ENCODE data around the gene GTF2B.
"Not testable (repeated sequence)": the region's sequence is repeated elsewhere in the genome, so short reads cannot be mapped to it uniquely, and the experiment has no call there.

GTF2B gene, protein sequence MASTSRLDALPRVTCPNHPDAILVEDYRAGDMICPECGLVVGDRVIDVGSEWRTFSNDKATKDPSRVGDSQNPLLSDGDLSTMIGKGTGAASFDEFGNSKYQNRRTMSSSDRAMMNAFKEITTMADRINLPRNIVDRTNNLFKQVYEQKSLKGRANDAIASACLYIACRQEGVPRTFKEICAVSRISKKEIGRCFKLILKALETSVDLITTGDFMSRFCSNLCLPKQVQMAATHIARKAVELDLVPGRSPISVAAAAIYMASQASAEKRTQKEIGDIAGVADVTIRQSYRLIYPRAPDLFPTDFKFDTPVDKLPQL

DNA sequence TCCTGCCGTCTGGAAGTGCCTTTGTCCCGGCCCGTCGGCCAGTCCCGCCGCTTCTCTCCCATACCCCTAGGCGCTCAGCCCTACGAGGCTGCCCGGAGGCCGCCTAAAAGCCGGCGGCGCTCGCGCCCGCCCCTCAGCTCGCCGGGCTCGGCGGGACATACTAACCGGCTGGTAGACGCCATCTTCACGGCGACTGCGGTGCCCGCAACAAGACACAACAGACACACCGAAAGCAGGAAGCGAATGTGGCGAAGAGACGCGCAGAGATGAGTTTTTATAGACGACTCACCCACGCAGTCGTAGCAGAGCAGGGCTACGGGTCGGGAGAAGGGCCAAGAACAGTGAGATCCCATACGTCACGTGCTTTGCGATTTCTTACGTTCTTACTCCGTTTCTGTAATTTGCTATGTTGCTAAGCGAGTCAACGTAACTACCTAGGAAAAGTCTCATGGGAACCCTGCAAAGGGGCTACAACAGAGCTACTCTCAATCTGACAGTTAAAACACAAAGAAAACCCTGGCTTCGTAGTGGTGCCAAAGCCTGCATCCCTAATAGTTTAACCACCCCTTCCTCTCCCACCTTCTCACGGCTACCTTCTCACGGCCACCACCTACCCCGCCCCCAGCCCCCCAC is at the start of gene GTF2B:
Gene GTF2B (minus strand): TSS at position 250 of the 633 bp plus-strand sequence. CDS start 68 bp downstream, at position 182.
- DNase-seq, result peak; percentile 92

DNA sequence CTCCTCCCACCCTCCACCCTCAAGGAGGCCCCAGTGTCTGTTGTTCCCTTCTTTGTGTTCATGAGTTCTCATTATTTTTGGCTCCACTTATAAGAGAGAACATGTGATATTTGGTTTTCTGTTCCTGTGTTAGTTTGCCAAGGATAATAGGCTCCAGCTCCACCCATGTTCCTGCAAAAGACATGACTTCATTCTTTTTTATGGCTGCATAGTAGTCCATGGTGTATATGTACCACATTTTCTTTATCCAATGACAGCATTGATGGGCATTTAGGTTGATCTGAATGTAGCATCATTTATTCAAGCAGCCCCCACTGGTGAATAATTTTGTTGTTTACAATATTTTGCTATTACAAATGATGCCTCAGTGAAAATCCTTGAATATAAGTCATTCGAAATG is 47.2 kb upstream of the GTF2B start:
- not testable (repeated sequence) for DNase-seq

DNA sequence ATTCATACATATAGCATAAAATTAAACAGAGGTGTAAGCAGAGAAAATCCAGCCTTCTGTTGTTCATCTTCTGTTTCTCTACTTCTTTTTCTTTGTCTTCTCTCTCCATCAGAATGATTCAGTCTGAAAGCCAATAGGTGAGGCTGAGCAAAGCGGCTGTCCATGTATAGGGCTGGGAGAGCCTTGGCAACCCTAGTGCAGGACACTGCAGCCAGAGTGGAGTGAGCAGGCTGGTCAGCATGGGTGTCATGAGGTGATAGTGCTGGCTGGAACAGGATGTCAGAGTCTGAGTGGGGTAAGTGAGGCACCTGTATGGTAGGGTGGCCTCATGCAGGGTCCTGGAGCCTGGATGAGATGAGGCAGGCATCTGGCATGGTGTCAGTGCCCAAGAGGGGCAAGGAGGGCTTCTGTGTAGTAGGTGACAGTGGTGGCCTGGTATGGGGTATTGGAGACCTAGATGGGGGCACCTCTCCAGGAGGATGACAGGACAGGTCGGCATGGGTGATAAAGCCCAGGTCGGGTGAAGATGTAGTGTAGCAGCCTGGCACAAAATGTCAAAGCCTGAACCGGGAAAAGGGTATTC is 45.5 kb upstream of the GTF2B start:
- DNase-seq, result no peak

DNA sequence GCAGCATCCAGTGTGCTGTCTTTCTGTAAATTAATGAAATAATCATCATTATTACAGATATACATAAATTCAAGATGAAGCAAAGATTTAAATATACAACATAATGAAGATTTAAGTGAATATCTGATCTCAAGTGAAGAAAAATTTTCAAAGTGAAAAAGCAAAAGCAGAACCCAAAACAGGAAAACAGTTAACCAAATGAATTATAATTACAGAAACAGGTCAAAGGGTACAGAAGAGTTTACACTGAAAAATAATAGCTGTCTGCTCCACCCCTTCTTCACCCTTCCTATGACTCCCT is 44.8 kb upstream of the GTF2B start:
- no peak for DNase-seq

DNA sequence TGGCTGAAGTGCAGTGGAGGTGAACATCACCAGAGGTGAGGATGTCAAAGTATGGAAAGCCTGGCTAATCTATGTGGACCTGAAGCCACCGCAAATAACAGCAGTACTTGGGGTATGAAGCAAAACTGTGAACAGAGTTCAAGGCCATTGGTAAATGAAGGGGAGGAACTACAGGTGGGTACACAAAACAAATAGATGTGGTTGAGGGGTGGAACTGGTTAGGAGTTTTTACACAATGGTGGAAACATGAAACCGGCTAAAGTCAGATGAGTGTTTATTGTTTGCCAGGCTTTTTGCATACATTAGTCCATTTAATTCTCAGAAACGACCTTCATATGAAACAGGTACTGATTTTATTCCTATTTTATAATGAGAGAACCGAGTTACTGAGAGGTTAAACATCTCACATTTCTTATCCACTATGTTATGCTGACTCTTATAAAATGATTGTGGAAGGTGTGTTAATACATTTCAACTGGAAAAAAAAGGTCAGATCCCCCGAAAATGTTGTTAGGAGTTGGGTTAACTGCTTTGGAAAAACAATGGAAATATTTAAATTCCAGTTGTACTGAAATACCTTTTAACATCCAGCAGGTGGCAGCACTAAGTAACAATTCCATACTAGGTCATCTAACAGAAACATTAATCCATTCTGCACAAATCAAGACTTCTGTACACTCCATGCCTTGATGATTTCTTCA is 44.3 kb upstream of the GTF2B start:
- DNase-seq, result no peak

DNA sequence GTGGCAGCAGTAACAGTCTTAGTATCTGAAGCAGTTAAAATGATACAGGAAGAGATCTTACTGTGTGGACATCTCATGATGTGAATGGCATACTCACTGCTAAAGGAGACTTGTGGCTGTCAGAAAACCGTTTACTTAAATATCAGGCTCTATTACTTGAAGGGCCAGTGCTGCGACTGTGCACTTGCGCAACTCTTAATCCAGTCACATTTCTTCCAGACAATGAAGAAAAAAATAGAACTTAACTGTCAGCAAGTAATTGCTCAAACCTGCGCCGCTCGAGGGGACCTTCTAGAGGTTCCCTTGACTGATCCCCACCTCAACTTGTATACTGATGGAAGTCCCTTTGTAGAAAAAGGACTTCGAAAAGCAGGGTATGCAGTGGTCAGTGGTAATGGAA is 38.8 kb upstream of the GTF2B start:
- not testable (repeated sequence) for DNase-seq

DNA sequence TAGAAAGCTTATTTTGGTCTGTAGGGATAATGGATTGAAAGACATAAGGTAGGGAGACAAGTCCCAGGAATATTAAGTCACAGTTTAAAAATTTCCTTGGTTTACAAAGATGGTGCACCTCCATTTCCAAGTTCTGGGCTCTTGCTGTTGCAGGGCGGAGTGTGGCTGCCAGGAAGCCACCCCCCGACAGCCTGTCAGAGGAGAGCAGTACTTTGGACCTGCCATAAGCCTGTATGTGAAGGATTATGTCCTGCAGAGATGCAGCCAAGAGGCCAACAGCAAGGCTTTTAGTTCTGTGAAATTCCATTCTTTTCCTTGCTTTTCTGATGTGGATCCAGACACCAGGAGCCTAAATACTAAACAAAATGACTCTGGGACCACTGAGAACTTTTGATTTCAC is 31.9 kb upstream of the GTF2B start:
- no peak for DNase-seq

DNA sequence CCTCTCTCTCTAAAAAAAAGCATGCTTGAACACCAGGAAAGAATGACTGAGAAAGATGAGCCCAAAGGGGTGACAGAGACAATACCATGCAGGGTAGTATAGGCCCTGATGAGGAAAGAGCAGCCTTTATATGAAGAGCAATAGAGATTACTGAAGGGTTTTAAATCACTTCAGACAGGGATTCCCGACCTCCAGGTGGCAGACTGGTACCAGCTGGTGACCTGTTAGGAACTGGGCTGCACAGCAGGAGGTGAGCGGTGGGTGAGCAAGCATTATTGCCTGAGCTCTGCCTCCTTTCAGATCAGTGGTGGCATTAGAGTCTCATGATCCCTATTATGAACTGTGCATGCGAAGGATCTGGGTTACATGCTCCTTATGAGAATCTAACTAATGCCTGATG is 30.8 kb upstream of the GTF2B start:
- DNase-seq, result no peak

DNA sequence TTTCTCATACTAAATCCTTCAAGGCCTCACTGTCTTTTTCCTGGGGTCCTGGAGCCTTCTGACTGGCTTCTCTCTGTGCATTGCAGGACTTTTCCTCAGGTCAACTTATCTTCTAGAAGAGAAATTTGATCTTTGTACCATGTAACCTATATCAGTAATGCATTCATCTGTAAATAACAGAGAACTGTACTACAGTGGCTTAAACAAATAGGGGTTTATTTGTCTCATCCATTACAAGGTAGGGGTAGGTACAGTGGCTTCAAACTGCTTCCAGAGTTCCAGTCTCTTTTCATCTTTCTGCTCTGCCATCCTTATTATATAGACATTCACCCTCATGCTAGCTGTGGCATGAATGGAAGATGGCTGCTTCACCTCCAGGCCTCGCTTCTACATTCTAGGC is 29.5 kb upstream of the GTF2B start:
- no peak for DNase-seq

DNA sequence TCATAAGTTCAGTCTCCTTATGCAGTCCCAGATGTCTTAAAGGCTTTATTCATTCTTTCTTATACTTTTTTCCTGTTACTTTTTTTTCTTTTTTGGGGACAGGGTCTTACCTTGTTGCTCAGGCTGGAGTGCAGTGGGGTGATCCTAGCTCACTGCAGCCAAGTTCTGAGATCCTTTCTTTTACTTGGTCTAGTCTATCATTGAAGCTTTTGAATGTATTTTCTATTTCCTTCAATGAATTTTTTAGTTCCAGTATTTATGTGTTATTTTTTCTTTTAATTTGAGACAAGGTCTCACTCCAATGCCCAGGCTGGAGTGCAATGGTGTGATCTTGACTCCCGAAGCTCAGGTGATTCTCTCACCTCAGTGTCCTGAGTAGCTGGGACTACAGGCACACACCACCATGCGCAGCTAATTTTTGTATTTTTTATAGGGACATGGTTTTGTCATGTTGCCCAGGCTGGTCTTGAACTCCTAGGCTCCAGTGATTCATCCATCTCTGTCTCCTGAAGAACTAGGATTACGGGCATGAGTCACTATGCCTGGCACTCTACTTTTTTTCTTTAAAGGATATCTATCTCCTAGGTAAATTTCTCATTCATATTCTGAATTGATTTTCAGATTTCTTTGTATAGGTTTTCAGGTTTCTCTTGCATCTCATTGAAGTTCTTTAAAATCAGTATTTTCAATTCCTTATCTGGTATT is 26.1 kb upstream of the GTF2B start:
- DNase-seq, result no peak

DNA sequence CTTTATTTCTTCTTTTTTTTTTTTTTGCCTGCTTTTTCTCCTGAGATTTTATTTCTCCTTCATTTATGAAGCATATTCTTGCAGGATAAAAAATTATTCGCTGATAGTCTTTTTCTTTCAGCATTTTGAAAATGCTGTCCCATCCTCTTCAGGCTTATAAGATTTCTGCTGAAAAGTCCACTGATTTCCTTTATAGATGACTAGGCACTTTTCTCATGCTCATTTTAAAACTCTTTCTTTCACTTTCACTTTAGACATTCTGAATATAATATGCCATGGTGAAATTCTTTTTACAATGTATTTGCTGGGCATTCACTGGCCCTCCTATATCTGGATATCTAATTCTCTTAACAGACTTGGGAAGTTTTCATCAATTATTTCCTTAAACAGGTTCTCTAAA is 25.5 kb upstream of the GTF2B start:
- no peak for DNase-seq

DNA sequence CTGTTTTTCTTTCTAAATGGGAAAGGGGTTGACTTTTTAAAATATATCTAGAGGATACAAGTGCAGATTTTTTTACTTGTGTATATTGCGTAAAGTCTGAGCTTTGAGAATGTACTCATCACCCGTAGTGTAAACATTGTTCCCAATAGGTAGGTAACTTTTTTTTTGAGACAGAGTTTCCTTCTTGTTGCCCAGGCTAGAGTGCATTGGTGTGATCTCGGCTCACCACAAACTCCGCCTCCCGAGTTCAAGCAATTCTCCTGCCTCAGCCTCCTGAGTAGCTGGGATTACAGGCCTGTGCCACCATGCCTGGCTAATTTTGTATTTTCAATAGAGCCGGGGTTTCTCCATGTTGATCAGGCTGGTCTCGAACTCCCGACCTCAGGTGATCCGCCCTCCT is 20.4 kb upstream of the GTF2B start:
- DNase-seq, result not testable (repeated sequence)

DNA sequence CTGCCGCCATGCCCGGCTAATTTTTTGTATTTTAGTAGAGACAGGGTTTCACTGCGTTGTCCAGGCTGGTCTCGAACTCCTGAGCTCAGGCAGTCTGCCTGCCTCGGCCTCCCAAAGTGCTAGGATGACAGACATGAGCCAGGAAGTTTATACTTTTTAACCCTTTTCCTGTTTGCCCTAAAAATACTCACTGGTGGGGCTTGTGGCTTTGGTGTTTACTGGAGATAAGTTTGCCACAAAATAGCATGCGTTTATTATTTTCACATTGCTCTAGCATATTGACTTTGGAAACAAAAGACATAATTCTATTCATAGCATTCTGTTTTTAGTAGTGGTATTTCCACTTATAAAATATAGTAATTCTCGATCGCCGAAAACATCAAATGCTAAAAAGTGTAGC is 19.8 kb upstream of the GTF2B start:
- DNase-seq, result no peak

DNA sequence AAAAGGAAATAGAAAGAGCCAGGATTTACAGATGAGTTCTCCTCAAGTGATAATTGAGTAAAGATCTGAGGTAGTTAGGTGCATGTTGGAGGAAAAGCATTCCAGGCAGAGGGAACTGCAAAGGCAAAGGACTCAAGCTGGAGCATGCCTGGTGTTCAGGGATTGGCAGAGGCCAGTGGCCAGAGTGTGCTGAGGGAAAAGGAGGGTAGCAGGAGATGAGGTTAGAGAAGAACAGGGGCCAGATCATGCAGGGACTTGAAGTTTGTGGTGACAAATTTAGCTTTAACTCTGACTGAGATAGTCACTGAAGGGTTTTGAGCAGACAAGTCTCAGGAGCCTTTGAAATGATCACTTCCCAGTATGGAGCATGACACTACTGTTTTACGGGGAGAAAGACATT is 19.0 kb upstream of the GTF2B start:
- DNase-seq, result no peak

DNA sequence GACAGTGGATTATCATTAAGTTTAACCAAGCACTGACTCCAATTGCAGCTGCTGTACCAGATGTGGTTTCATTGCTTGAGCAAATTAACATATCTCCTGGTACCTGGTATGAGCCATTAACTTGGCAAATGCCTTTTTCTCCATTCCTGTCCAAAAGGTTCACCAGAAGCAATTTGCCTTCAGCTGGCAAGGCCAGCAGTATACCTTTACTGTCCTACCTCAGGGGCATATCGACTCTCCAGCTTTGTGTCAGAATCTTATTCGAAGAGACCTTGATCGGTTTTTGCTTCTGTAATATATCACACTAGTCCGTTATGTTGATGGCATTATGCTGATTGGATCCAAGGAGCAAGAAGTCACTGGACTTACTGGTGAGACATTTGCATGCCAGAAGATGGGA is 9.5 kb upstream of the GTF2B start:
- DNase-seq, result no peak

DNA sequence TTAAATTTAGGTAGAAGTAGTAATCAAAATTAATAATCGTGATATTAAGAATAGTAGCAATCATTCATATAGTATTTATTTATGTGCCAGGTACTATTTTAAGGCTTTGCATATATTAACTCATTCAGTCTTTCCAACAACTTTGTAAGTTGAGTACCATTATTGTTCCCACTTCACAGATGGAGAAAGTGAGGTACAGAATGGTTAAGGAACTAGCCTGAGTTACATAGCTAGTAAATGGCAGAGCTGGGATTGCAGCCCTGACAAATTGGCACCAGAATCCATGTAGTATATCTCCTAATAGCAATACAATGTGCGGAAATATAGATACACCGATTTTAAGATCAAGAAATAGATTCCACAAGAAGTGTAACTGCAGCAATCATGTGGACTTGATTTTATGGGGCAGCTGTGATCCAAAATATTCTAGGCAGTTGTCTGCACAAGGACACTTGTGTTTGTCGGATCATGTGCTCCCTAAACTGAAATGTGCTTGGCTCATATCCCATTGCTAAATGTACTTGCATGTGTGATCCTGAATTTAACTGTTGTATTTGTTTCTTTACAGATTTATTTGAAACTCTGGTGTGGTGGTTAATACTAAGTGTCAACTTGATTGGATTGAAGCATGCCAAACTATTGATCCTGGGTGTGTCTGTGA is 5.8 kb upstream of the GTF2B start:
- DNase-seq, result no peak

DNA sequence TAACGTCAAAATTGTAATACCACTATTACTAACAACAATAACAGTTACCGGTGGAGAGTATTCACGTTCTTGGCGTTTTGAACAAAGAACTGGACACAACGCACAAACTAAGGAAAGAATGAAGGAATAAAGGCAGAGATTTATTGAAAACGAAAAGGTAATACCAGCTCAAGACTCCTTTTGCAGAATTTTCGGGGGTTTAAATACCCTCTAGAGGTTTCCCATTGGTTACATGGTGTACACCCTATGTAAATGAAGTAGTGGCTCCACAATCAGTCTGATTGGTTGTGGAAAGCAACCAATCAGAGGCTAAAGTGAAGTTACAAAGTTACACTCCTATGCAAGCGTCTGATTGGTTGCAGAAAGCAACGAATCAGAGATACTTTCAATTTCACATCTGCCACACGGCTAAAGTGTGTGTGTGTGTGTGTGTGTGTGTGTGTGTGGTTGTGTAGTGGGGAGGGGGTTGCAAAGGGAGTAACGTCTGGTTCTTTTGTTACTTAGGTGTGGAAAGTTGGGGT is 1.1 kb upstream of the GTF2B start:
- no peak for DNase-seq

DNA sequence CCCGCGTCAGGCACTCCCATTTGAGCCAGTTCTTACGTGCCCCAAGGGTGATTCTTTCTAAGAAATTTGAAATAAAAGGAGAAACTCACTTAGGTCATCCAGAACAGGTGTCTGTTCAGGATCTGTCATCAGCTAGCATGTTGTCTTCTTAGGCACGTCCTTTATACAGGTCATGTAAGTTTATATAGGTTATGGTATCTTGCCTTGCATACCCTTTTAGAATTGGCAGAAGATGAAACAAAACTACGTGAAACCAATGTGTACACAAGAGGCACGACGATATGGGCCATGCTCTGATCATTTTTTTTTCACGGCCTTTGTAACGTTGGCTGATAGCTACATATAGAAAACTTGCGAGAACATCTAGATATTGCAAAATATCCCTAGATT is 579 bp upstream of the GTF2B start:
- DNase-seq, result no peak

DNA sequence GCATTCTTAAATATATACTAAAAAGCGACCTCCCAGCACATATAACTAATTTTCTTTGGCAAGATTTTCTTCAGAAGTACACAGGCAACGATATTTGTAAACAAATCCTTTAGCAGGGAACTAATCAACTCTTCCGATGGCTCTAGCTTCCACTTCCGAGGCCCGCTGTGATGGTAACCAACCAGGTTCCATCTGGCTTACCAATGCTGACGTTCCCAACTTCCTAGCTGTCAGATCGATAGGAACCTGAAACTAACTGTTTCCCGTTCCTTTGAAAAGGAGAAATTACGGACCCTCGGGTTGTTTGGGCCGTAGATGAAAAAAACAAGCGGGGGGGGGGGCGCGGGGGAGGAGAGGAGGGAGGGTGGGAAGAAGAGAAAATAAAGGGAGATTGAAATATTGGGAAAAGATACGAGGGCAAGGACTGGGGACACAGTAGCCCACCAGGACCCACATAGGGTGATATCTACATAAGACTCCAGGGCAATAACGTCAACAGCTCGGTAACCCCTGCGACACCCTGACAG is 513 bp downstream of the GTF2B start:
- no peak for DNase-seq

DNA sequence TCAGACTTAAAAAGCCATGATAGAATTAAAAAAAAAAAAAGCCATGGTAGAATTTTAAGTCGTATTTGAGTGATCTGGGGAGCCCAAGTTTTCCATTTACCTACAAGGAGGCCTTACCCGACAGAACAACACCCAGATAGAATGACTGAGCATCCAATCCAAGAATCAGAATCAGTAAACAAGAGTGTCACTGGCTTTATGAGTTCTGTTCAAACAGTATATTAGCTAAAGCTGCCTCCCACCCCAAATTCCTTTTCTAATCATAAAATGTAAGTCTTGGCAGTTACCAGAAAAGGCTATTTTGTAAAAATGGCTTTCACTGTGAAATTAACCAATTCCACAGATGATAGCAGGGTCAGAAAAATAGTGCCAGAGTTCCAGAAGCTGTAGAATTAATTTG is 1.2 kb downstream of the GTF2B start:
- DNase-seq, result no peak

DNA sequence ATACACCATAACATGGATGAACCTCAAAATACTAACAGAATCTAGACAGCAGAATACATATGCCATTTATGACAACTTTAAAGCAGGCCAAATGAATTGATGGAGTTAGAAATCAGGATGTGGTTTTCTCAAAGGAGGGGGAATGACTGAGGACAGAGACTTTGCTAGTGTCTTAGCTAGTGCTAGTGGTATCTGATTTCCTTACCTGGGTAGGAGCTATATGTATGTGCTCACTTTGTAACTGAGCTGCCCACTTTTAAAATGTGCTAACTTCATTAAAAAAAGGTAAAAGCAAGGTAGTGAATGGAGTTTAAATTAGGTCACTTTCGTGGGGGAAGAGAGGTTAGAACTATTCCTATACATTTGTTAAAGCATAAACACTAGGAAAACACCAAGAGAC is 2.6 kb downstream of the GTF2B start:
- DNase-seq, result no peak

DNA sequence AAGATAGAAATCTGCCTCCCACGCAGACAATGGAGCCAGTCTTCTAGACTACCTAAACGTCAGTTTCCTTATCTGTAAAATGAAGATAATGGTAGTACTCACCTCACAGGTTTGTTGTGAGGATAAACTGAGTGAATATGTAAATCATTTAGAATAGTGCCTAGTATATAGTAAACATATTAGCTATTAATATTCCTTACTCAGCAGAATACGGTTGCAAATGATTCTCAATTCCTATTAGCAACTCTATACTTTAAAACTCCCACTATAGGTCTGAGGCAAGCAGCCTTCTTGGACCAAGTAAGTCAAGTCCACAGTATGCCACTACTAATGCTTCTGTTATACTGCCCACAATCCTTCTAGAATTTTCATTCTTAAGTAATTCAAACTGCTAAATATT is 5.4 kb downstream of the GTF2B start:
- DNase-seq, result no peak

All from activated gamma-delta T cell treated with Interleukin-2 at 50 U/mL for 16 hours (primary cell).